ENCODE data around the gene ELAC2. TPM values are rescaled to one million over a fixed set of nuclear protein-coding genes. Genes with fewer than 3 reads are reported as not detected.

ELAC2 gene
- total and polyA plus RNA-seq, 3 experiments from 2014 or later = 54.2 to 86.3 (median 84.5) TPM

GRCh38 chr17:13038931-13039665, 21.3 kb upstream of the ELAC2 start:
- H3K9me3 Mint-ChIP-seq = peaks cover 5 to 20% (median 12%) of the 10 kb centered on the region in 5 donors
- H3K27ac Mint-ChIP-seq = no peak overlapping the region

DNA sequence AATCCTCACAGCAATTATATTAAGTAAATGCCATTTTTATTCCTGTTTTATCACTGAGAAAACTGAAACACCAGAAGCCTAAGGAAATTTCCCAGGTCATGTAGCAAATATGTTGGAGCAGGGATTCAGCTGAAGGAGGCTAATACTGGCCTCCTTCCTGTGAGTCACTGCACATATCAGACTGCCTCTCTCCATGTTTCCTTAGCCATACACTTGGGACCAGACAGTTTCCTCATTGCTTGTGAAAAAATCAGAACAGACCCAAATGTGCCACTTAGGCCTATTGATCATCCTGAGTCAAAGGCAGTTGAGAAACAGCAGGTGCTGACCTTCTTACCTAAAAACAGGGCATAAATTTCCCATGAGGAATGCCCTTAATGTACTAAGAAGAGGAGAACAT, 18.9 kb upstream of the ELAC2 start:
- H3K4me3 Mint-ChIP-seq = no peak overlapping the region
- Histone ChIP-seq H3K9me3 (ENCODE audit: low read length) (no peaks in the 10 kb centered on the region), H3K4me1 (ENCODE audit: insufficient read depth, low read length) (peaks cover 6% of the 10 kb centered on the region), H3K27me3 (ENCODE audit: insufficient read depth, low read length, poor library complexity, severe bottlenecking) (no peaks in the 10 kb centered on the region), H3K27ac (ENCODE audit: low read depth, low read length) (no peak overlapping the region), H3K36me3 (ENCODE audit: insufficient read depth, low read length) (no peaks in the 10 kb centered on the region), H3K4me3 (ENCODE audit: low read length) (no peak overlapping the region)
- H3K27ac Mint-ChIP-seq = no peak overlapping the region
- no peak for DNase-seq
- ChIA-PET CTCF (no interaction called here), POLR2A (no interaction called here)
- peaks cover 0 to 22% (median 5%) of the 10 kb centered on the region in 3 donors for H3K36me3 Mint-ChIP-seq
- peaks cover 3 to 6% (median 4%) of the 10 kb centered on the region in 3 donors for H3K4me1 Mint-ChIP-seq
- H3K9me3 Mint-ChIP-seq = peaks cover 5 to 20% (median 12%) of the 10 kb centered on the region in 5 donors
- H3K27me3 Mint-ChIP-seq = peaks cover 4 to 33% of the 10 kb centered on the region in 2 donors

More at GRCh38 chr17:13038931-13039665, 21.3 kb upstream of the ELAC2 start:
- H3K4me1 ChIP-seq (ENCODE audit: insufficient read depth, low read length) = no peaks in the 10 kb centered on the region
- DNase-seq = no peak
- no peak overlapping the region for H3K4me3 ChIP-seq (ENCODE audit: low read length)
- no peaks in the 10 kb centered on the region for H3K36me3 ChIP-seq (ENCODE audit: insufficient read depth, low read length)
- Mint-ChIP-seq H3K36me3 (peaks cover 0 to 22% (median 5%) of the 10 kb centered on the region in 3 donors), H3K27me3 (peaks cover 6 to 50% of the 10 kb centered on the region in 2 donors), H3K4me1 (no peaks in the 10 kb centered on the region), H3K4me3 (no peak overlapping the region)
- ChIA-PET POLR2A (no interaction called here), CTCF (interaction anchor here (4.6 kb wide), 1 partner anchor 9 kb away, joined by 26 read pairs; no protein-coding TSS in a partner anchor)
- H3K27me3 ChIP-seq (ENCODE audit: insufficient read depth, low read length, poor library complexity, severe bottlenecking) = no peaks in the 10 kb centered on the region
- no peak overlapping the region for H3K27ac ChIP-seq (ENCODE audit: low read depth, low read length)
- H3K9me3 ChIP-seq (ENCODE audit: low read length) = no peaks in the 10 kb centered on the region

GRCh38 chr17:13035420-13035819, 17.6 kb upstream of the ELAC2 start:
- Histone ChIP-seq H3K4me3 (ENCODE audit: low read length) (no peak overlapping the region), H3K4me1 (ENCODE audit: insufficient read depth, low read length) (peaks cover 11% of the 10 kb centered on the region), H3K9me3 (ENCODE audit: low read length) (no peaks in the 10 kb centered on the region), H3K27ac (ENCODE audit: low read depth, low read length) (no peak overlapping the region), H3K27me3 (ENCODE audit: insufficient read depth, low read length, poor library complexity, severe bottlenecking) (no peaks in the 10 kb centered on the region), H3K36me3 (ENCODE audit: insufficient read depth, low read length) (no peaks in the 10 kb centered on the region)
- Mint-ChIP-seq H3K4me1 (peaks cover 6 to 9% (median 8%) of the 10 kb centered on the region in 3 donors), H3K9me3 (peaks cover 5 to 20% (median 12%) of the 10 kb centered on the region in 5 donors), H3K27ac (no peak overlapping the region), H3K36me3 (peaks cover 0 to 22% (median 5%) of the 10 kb centered on the region in 3 donors), H3K4me3 (no peak overlapping the region), H3K27me3 (peaks cover 4 to 24% of the 10 kb centered on the region in 2 donors)
- DNase-seq = no peak
- ChIA-PET POLR2A (no interaction called here), CTCF (no interaction called here)

DNA sequence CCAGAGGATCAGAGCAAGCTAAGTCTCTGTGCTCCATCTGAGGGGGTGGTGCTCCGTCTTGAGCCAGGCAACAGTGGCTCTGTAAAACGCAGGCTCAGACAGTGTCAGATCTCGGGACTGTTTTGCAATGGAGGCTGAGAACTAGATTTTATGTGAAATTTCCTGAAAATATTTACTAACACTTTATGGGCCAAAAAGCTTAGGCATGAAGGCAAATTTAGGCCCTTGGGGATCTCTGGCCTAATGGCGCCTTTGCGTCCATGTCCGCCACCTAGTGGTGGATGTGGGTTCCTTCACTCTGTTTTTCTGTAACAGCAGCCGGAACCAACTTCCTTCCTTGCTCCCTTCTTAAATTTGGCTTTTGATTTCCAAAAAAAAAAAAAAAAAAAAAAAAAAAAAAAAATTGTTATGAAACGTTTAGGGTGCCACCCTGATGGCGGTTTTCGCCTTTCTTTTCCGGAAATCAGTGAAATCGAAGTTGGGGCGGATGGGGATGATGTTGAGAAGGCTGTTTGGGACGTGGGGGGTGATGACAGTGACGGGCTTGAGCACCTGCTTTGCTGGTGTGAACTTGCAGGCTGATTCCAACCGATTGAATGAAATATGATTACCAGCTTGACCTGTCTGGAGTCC, 14.0 kb upstream of the ELAC2 start:
- Mint-ChIP-seq H3K27me3 (peaks cover 4 to 24% of the 10 kb centered on the region in 2 donors), H3K4me3 (peak overlapping the region in 2 of 7 donors; percentile 9 to 78), H3K4me1 (peaks cover 6 to 9% (median 8%) of the 10 kb centered on the region in 3 donors), H3K9me3 (peaks cover 5 to 17% (median 8%) of the 10 kb centered on the region in 5 donors), H3K27ac (peak overlapping the region in 2 of 8 donors; percentile 55 to 64), H3K36me3 (peaks cover 0 to 17% (median 5%) of the 10 kb centered on the region in 3 donors)
- Histone ChIP-seq H3K27me3 (ENCODE audit: insufficient read depth, low read length, poor library complexity, severe bottlenecking) (no peaks in the 10 kb centered on the region), H3K4me3 (ENCODE audit: low read length) (no peak overlapping the region), H3K9me3 (ENCODE audit: low read length) (no peaks in the 10 kb centered on the region), H3K4me1 (ENCODE audit: insufficient read depth, low read length) (peaks cover 11% of the 10 kb centered on the region), H3K36me3 (ENCODE audit: insufficient read depth, low read length) (no peaks in the 10 kb centered on the region), H3K27ac (ENCODE audit: low read depth, low read length) (no peak overlapping the region)
- CTCF ChIA-PET = interaction anchor here (0.7 to 6.3 kb wide), 11 partner anchors 8 to 1894 kb away, joined by 3 to 103 read pairs (median 5); partner anchors contain the start of gene ELAC2
- peak; percentile 18 to 52 (median 36) for DNase-seq
- POLR2A ChIA-PET = no interaction called here

DNA sequence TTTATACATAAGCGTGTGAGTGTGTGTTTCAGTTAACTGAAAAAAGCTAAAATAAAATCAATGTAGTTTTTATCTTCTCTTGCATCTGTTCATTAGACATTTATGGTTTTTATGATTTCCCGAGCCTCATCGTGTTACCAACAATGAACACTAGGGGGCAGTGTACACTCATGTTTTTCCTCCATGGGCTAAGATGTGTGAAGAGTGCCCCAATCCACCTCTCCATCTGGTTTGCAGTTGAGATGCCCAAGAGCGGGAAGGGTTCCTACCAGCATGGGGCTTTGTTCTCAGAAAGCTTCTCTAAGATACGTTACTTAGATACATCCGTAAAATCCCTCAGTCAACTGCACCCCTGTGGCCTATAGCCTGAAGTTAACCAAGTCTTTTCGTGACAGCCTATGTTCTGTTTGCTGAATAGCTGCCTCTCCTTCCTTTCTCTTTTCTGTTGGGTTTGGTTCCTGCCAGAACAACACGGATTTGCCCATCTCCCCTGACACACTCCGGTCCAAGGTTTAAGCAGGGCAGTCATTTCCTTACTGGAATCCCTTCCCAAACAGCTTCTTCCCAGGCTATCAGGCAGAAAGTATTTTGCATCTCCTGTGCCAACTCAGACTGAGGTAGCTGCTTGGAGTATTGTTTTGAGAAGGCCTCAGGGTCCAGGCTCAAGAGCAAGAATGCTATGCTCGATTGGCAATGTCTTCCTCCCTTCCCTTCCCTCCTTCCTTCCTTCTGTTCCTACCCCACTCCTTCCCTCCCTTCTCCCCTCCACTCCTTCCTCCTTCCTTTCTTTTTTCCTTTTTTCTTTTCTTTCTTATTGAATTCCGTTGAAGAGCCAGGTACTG, 12.9 kb upstream of the ELAC2 start:
- DNase-seq = peak; percentile 23 to 54 (median 34)
- peaks cover 0 to 8% (median 5%) of the 10 kb centered on the region in 5 donors for H3K9me3 Mint-ChIP-seq
- peak overlapping the region in 1 of 8 donors; percentile 4 for H3K27ac Mint-ChIP-seq

DNA sequence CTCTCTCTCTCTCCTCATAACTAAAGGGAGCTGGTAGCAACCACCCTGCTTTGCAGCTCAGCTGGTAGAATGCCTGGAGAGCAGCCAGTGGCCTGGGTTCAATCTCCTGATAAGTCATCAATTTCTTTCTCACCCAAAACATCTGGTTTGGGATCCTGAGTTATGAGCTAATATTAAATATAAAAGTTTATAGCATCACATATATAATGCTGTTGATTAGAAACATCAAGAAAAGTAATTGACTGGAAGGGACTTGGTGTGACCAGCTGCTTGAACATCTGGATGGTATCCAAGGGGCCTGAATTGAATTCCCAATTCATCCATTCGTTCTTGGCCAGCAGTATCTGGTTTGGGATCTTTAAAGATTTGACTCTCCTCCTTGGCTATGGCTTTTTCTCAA, 12.2 kb upstream of the ELAC2 start:
- Histone ChIP-seq H3K4me3 (ENCODE audit: low read length) (no peak overlapping the region), H3K27me3 (ENCODE audit: insufficient read depth, low read length, poor library complexity, severe bottlenecking) (no peaks in the 10 kb centered on the region), H3K36me3 (ENCODE audit: insufficient read depth, low read length) (no peaks in the 10 kb centered on the region), H3K4me1 (ENCODE audit: insufficient read depth, low read length) (peaks cover 11% of the 10 kb centered on the region), H3K27ac (ENCODE audit: low read depth, low read length) (no peak overlapping the region), H3K9me3 (ENCODE audit: low read length) (no peaks in the 10 kb centered on the region)
- H3K36me3 Mint-ChIP-seq = peaks cover 0 to 7% (median 1%) of the 10 kb centered on the region in 3 donors
- no peak overlapping the region for H3K27ac Mint-ChIP-seq
- H3K4me3 Mint-ChIP-seq = no peak overlapping the region
- H3K9me3 Mint-ChIP-seq = peaks cover 0 to 5% (median 2%) of the 10 kb centered on the region in 5 donors
- DNase-seq = no peak
- CTCF ChIA-PET = interaction anchor here (1.5 to 6.3 kb wide), 10 partner anchors 10 to 1896 kb away, joined by 3 to 103 read pairs (median 6); partner anchors contain the start of gene ELAC2
- POLR2A ChIA-PET = interaction anchor here (0.7 kb wide), 1 partner anchor 563 kb away, joined by 4 read pairs; no protein-coding TSS in a partner anchor
- peaks cover 7 to 21% of the 10 kb centered on the region in 2 donors for H3K27me3 Mint-ChIP-seq
- H3K4me1 Mint-ChIP-seq = peaks cover 6 to 9% (median 8%) of the 10 kb centered on the region in 3 donors

More for the DNA sequence above, 12.9 kb upstream of the ELAC2 start:
- H3K27me3 ChIP-seq (ENCODE audit: insufficient read depth, low read length, poor library complexity, severe bottlenecking) = no peaks in the 10 kb centered on the region
- H3K4me3 ChIP-seq (ENCODE audit: low read length) = no peak overlapping the region
- H3K4me1 Mint-ChIP-seq = peaks cover 6 to 9% (median 8%) of the 10 kb centered on the region in 3 donors
- H3K27ac ChIP-seq (ENCODE audit: low read depth, low read length) = no peak overlapping the region
- H3K4me1 ChIP-seq (ENCODE audit: insufficient read depth, low read length) = peaks cover 11% of the 10 kb centered on the region
- H3K36me3 ChIP-seq (ENCODE audit: insufficient read depth, low read length) = no peaks in the 10 kb centered on the region
- H3K36me3 Mint-ChIP-seq = peaks cover 0 to 7% (median 5%) of the 10 kb centered on the region in 3 donors
- no peak overlapping the region for H3K4me3 Mint-ChIP-seq
- ChIA-PET CTCF (interaction anchor here (0.7 to 6.3 kb wide), 14 partner anchors 8 to 1896 kb away, joined by 3 to 103 read pairs (median 5); partner anchors contain the start of gene ELAC2), POLR2A (interaction anchor here (0.7 kb wide), 1 partner anchor 563 kb away, joined by 4 read pairs; no protein-coding TSS in a partner anchor)
- H3K9me3 ChIP-seq (ENCODE audit: low read length) = no peaks in the 10 kb centered on the region
- peaks cover 7 to 21% of the 10 kb centered on the region in 2 donors for H3K27me3 Mint-ChIP-seq

GRCh38 chr17:13029340-13029739, 11.5 kb upstream of the ELAC2 start:
- Histone ChIP-seq H3K27me3 (ENCODE audit: insufficient read depth, low read length, poor library complexity, severe bottlenecking) (no peaks in the 10 kb centered on the region), H3K9me3 (ENCODE audit: low read length) (no peaks in the 10 kb centered on the region), H3K4me3 (ENCODE audit: low read length) (no peak overlapping the region), H3K4me1 (ENCODE audit: insufficient read depth, low read length) (peaks cover 13% of the 10 kb centered on the region), H3K36me3 (ENCODE audit: insufficient read depth, low read length) (no peaks in the 10 kb centered on the region), H3K27ac (ENCODE audit: low read depth, low read length) (no peak overlapping the region)
- POLR2A ChIA-PET = no interaction called here
- CTCF ChIA-PET = interaction anchor here (1.5 to 6.3 kb wide), 8 partner anchors 11 to 1897 kb away, joined by 3 to 103 read pairs (median 8); partner anchors contain the start of gene ELAC2
- peaks cover 12 to 17% of the 10 kb centered on the region in 2 donors for H3K27me3 Mint-ChIP-seq
- no peak overlapping the region for H3K27ac Mint-ChIP-seq
- H3K9me3 Mint-ChIP-seq = peaks cover 0 to under 1% (median 0%) of the 10 kb centered on the region in 5 donors
- peaks cover 8 to 15% (median 11%) of the 10 kb centered on the region in 3 donors for H3K4me1 Mint-ChIP-seq
- H3K36me3 Mint-ChIP-seq = peaks cover 0 to 1% (median 0%) of the 10 kb centered on the region in 3 donors
- no peak for DNase-seq
- H3K4me3 Mint-ChIP-seq = no peak overlapping the region

Data from CD8-positive, alpha-beta memory T cell (primary cell).